Diencephalon (tissue), 1 donor: ENCODE measurements around the gene NAPEPLD. TPM values are rescaled to one million over a fixed set of nuclear protein-coding genes. Genes with fewer than 3 reads are reported as not detected.

Experiments used
- total RNA-seq: library from RNA; depleted of rRNA; stranded (reverse); fragments of >200 nt; gene quantifications from one replicate; pipeline ENCODE4 v1.2.3, GENCODE V29; 2014

Gene NAPEPLD
- total RNA-seq = 24.0 TPM

GRCh38 chr7:103148994-103149807, at the start of gene NAPEPLD:
TSS of gene NAPEPLD (minus strand) at chr7:103149099. CDS start at chr7:103128776, 20,323 bp downstream.

GRCh38 chr7:103074519-103075336, 74.2 kb downstream of the NAPEPLD start, which contains the start of the genes ARMC10 and FBXL13:
TSS of gene ARMC10 (plus strand) at chr7:103075140. CDS start at chr7:103075273, 133 bp downstream.
TSS of gene FBXL13 (minus strand) at chr7:103074796.

Other genes with a start within 250 kb of the NAPEPLD start
- gene LRRC17, start 236.1 kb downstream of the NAPEPLD start, total RNA-seq = 33.2 TPM
- gene FBXL13, start 74.3 kb downstream of the NAPEPLD start, total RNA-seq = 18.5 TPM
- 39.0 TPM for gene ARMC10, start 74.0 kb downstream of the NAPEPLD start, total RNA-seq
- 60.4 TPM for gene PMPCB, start 148.3 kb upstream of the NAPEPLD start, total RNA-seq
- gene DNAJC2, start 195.7 kb upstream of the NAPEPLD start, total RNA-seq = 19.6 TPM
- 102 TPM for gene PSMC2, start 198.5 kb upstream of the NAPEPLD start, total RNA-seq